Muscle of arm (tissue), 14 donors: ENCODE data around the gene COPS8. TPM values are rescaled to one million over a fixed set of nuclear protein-coding genes. Genes with fewer than 3 reads are reported as not detected.
A peak's percentile ranks its signal among the peaks of the same experiment; 100 is the strongest.

Experiments
- DNase-seq: peaks from one replicate; pipeline ENCODE4 v3.0.0-alpha.2; 2013
- long read RNA-seq, 11 donors: transcript quantifications; one replicate each; lab custom pipeline, GENCODE V29; 2026
- polyA plus RNA-seq, 12 donors: library from polyadenylated mRNA; unstranded; fragments of 120-200 nt; gene quantifications; one replicate each; pipeline ENCODE4 v1.2.1, GENCODE V29; 2013; ENCODE audit not compliant: insufficient read length in 12 of 12

The COPS8 gene
- 10 to 100 TPM in 11 of 12 donors, not detected in 1; 24.4 to 67.9 (median 63.3) TPM for polyA plus RNA-seq
- long read RNA-seq, donor 1, full-length matches to known transcripts = 22 of 22 reads
- long read RNA-seq, donor 1, partial matches to known transcripts = 0 of 22 reads
- long read RNA-seq, donor 1, other reads (novel, unspliced or antisense) = 0 of 22 reads
- long read RNA-seq, donor 2, full-length matches to known transcripts = 44 of 44 reads
- long read RNA-seq, donor 2, partial matches to known transcripts = 0 of 44 reads
- long read RNA-seq, donor 2, other reads (novel, unspliced or antisense) = 0 of 44 reads
- long read RNA-seq, donor 3, full-length matches to known transcripts = 25 of 25 reads
- long read RNA-seq, donor 3, partial matches to known transcripts = 0 of 25 reads
- long read RNA-seq, donor 3, other reads (novel, unspliced or antisense) = 0 of 25 reads
- long read RNA-seq, donor 4, full-length matches to known transcripts = 11 of 11 reads
- long read RNA-seq, donor 4, partial matches to known transcripts = 0 of 11 reads
- long read RNA-seq, donor 4, other reads (novel, unspliced or antisense) = 0 of 11 reads
- long read RNA-seq, donor 5, full-length matches to known transcripts = 44 of 44 reads
- long read RNA-seq, donor 5, partial matches to known transcripts = 0 of 44 reads
- long read RNA-seq, donor 5, other reads (novel, unspliced or antisense) = 0 of 44 reads
- long read RNA-seq, donor 6, full-length matches to known transcripts = 20 of 32 reads
- long read RNA-seq, donor 6, partial matches to known transcripts = 12 of 32 reads
- long read RNA-seq, donor 6, other reads (novel, unspliced or antisense) = 0 of 32 reads
- long read RNA-seq, donor 7, full-length matches to known transcripts = 23 of 23 reads
- long read RNA-seq, donor 7, partial matches to known transcripts = 0 of 23 reads
- long read RNA-seq, donor 7, other reads (novel, unspliced or antisense) = 0 of 23 reads
- long read RNA-seq, donor 8, full-length matches to known transcripts = 34 of 34 reads
- long read RNA-seq, donor 8, partial matches to known transcripts = 0 of 34 reads
- long read RNA-seq, donor 8, other reads (novel, unspliced or antisense) = 0 of 34 reads
- long read RNA-seq, donor 9, full-length matches to known transcripts = 17 of 17 reads
- long read RNA-seq, donor 9, partial matches to known transcripts = 0 of 17 reads
- long read RNA-seq, donor 9, other reads (novel, unspliced or antisense) = 0 of 17 reads
- long read RNA-seq, donor 10, full-length matches to known transcripts = 37 of 37 reads
- long read RNA-seq, donor 10, partial matches to known transcripts = 0 of 37 reads
- long read RNA-seq, donor 10, other reads (novel, unspliced or antisense) = 0 of 37 reads
- long read RNA-seq, donor 11, full-length matches to known transcripts = 30 of 62 reads
- long read RNA-seq, donor 11, partial matches to known transcripts = 32 of 62 reads
- long read RNA-seq, donor 11, other reads (novel, unspliced or antisense) = 0 of 62 reads

DNA sequence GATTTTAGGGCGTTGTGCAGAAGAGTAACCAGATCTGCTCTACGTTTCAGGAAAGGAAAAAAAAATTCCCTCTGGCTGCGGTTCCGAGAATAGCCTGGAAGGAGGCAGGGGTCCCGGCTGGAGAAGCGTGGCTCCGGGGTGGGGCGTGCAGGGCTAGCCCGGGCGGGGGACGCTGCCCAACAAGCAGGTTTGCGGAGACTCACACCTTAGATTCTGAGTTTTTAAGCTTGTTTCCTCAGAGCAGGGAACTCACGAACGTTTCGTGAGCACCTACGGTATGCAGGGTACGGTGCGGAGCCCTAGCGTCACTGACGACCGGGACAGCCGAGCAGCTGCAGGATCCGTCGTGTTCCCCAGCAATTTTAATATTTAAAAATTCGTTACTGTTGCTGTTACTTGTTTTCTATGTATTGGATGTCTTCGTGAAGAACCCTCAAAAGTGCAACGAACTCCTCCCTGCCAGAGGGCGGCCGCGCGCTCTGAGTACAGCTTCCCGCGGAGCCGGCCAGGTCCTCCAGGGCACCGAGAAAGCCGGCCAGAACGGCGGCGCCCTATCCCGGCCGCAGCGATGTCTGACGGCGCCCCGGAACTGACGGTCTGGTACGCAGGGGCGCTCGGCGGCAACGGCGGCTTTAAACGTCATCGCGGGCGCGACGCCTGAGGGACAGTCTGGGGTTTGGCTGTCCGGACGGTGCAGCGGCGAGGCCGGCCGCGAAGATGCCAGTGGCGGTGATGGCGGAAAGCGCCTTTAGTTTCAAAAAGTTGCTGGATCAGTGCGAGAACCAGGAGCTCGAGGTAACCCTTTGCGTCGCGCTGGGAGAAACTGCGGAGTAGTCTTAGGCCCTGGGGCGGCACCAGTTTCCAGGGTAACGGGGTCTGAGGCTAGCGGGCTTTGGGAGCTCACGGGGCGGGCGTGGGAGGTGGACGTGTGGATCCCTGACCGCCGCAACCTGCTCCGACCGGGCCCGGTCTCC lies at the start of gene COPS8:
Gene COPS8 (plus strand): TSS at position 642 of the 974 bp plus-strand sequence. CDS start 76 bp downstream, at position 718.
- DNase-seq = peak; percentile 94

GRCh38 chr2:237039301-237040031 lies 46.2 kb upstream of the COPS8 start:
- no peak for DNase-seq

- no peak for DNase-seq
These were observed 44.5 kb upstream of the COPS8 start for GRCh38 chr2:237041231-237041630.

- DNase-seq = no peak
These were observed 43.6 kb upstream of the COPS8 start for GRCh38 chr2:237042101-237042500.

- no peak for DNase-seq
These were observed 41.8 kb upstream of the COPS8 start for GRCh38 chr2:237043866-237044265.

DNA sequence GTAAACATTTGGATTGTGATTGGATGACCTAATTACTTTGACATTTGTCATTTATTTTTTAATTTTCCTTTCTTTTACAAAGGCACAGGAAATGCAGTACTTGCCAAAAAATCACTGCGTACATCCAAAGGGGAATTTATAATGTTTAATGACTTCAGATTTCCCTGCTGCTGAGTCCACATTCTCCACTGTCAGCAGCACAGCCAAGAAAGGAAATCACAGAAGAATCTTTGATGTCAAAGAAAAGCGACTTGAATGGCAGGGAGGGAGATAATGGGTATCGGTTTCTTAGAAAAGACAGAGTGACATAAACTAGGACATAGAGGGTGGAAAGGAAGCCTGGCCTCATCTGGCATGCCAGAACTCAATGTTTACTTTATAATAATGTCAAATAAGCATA lies 41.4 kb upstream of the COPS8 start:
- no peak for DNase-seq

DNA sequence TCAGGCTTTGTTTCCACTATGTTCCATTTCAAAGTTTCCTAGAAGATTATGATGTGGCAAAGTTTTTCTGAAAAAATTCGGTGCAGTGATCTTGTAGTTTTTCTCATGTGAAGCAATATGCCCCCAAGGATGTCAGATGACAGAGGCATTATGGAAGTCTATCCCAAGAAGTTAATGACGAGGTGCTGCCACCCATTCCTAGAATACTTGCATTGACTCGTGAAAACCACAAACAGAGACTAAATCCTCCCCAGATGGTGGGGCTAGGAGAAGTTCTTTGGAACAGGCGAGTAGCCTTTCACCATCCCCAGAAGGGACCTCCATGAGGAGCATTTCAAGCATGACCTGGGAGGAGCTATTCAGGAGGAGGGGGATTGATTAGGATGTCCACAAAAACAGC lies 40.2 kb upstream of the COPS8 start:
- no peak for DNase-seq

DNA sequence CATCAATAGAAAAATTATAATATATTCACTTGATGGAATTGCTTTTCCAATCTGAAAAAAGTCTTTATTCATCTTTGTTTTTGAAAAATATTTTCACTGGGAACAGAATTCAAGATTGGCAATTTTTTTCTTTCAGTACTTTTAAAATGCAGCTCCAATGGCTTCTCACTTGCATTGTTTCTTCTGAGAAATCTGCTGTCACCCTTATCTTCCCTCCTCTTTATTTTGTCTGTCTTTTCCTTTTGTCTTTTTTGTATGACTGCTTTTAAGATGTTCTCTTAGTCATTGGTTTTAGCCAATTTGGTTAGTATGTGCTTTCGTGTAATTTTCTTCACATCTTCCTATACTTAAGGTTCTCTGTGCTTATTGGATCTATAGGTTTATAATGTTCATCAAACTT lies 37.1 kb upstream of the COPS8 start:
- DNase-seq = no peak

GRCh38 chr2:237051861-237052260 lies 33.8 kb upstream of the COPS8 start:
- DNase-seq = peak; percentile 37

- DNase-seq = no peak
These were observed 32.6 kb upstream of the COPS8 start for GRCh38 chr2:237053066-237053465.

DNA sequence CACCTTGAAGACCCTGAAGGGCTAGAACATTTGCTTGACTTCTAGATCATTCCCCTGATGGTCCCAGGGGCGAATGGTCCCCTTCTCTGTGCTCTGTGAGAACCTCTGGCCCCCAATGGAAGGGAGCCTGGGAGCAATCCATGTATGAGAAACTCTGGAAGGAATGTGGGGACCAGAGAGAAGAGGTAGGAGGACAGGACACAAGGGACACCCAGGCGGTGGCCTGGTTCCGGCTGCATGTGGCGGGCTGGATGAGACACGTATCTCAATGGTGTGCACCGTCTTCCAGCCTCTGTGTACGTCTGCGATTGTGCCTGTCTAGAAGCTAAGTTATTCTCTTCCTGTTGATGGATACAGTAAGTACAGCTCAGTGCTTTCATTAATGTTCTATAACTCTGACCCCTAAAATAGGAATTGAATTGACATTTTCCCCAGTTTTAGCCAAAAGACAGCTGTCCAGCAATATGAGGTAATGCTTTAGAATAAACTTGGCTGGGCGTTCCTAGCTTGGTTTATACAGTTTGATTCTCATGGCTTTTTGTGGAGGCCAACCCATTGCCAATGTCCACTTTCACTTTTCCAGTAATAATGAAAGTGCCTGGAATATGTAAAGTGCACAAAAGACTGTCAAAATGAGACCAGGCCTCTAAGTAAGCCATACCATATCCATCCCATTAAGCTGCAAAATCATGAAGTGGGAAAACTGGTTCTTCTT lies 30.1 kb upstream of the COPS8 start:
- DNase-seq = peak; percentile 56

- no peak for DNase-seq
These were observed 29.3 kb upstream of the COPS8 start for GRCh38 chr2:237056287-237056875.

DNA sequence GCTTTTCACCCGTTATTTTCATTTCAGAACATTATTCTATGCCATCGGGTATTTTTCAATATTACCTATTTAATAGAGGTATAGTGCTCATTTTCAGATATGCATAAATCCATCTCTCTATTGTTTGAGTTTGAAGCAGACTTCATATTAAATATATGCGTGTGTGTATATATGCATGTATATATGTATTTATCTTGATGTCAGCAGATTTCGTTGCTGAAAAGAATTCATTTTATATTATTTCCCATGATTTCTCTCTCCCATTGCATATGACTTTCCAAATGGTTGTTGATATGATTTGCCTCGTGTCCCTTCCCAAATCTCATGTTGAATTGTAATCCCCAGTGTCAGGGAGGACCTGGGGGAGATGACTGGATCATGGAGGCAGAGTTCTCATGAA lies 28.6 kb upstream of the COPS8 start:
- no peak for DNase-seq

DNA sequence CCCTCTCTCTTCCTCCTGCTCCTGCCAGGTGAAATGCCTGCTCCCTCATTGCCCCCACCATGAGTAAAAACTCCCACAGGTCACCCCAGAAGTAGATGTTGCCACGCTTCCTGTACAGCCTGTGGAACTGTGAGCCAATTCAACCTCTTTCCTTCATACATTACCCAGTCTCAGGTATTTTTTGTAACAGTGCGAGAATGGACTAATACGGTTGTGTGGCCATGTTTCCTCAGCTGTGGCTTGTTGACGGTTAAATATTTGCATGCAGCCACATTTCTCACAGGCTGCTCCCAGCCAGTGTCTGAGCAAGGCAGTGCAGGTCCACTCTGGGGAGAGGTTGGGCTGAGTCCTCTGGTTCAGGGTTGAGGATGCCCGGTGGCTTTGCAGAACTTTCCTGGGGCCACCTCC lies 27.8 kb upstream of the COPS8 start:
- DNase-seq = no peak

- DNase-seq = no peak
These were observed 27.3 kb upstream of the COPS8 start for GRCh38 chr2:237058423-237058822.

DNA sequence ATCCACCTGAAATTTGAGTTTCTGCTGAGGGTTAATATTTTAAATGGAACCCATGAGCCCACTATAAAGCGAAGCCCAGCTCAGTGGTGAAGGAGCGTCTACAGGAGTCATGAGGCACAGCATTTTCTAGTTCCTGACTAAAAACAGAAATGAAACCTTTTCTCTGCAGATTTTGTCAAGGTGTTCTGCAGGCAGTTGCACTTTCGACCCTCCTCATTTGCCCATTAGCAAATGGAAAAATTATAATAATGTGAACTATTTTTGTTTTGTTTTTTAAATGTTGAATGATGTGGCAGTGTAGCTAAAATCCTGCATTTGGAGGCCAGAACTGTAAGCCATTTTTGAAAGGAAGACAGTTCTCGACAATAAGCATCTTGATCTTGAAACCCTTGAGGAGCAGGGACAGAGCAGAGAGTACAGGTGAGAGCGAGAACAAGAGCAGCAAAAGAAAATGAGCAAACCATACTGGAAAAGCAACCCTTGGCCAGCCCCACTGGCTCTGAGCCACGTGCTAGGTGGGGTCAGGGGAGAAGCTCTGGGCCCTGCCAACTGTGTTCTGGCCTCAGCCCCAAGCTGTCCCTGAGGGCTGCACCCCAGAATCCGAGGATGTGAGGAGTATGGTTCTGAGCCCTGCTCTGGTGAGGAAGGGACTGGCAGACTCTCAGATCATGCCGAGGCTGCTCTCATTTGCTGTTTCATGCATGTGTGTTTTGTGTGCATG lies 26.4 kb upstream of the COPS8 start:
- DNase-seq = no peak

DNA sequence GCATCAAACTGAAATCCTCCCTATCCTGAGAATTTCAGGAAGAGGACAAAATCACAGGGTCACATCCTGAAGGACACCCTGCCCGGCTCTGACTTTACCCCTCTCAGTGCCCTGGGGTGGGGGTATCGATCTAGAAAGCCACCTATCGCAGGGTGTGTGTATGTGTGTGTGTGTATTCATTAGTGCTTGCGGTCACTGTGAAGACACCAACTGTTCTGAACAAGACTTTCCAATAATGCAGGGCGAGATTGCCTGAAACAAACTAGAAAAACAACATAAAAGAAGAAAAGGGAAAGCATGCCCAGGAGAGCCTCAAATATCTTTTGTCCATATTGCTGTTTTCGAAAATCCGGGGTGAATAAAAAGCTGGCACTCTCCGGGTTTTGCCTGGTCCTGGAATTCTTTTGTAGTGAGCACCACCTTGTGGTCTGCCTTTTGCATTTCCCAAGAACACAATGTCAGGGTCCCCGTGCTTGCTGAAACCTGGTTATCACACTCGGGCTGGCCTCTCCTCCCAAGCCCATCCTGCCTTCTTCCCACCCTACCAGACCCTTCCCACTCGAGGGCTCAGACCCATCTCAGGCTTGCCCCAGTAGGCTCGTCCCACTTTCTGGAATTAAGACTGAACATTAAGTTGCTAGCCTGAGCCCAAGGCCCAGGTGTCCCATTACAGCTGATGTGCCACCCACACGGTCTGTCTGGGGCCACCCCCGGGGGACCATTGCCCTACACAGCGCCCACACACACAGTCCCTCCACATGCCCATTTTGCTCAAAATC lies 25.0 kb upstream of the COPS8 start:
- DNase-seq = peak; percentile 71
